GM12865 (cell line): ENCODE results near the gene STEAP4.

ENCODE experiments used
- DNase-seq: peaks from one replicate; pipeline ENCODE4 v3.0.0; 2010; ENCODE audit warnings: low read depth
- H3K4me3 ChIP-seq: 2 replicates; pipeline ENCODE4 v1.5.1; 2011; ENCODE audit warnings: mild to moderate bottlenecking, low read depth, low read length, control low read depth
- CTCF ChIP-seq: IDR thresholded peaks from 2 replicates; pipeline ENCODE4 v1.5.1; 2011; ENCODE audit warnings: low read length, control low read depth, low read depth, inconsistent platforms; ENCODE audit not compliant: insufficient read depth; ENCODE audit errors: missing control alignments

STEAP4 gene

GRCh38 chr7:88229302-88229995, 77.2 kb downstream of the STEAP4 start:
- DNase-seq: no peak
- TF ChIP-seq CTCF: no peak

GRCh38 chr7:88226886-88227516, 79.7 kb downstream of the STEAP4 start:
- H3K4me3 ChIP-seq: no peak overlapping the region
- no peak for TF ChIP-seq CTCF
- no peak for DNase-seq

More at GRCh38 chr7:88229302-88229995, 77.2 kb downstream of the STEAP4 start:
- no peak overlapping the region for H3K4me3 ChIP-seq

GRCh38 chr7:88226201-88226600, 80.5 kb downstream of the STEAP4 start:
- no peak for TF ChIP-seq CTCF
- DNase-seq: no peak

GRCh38 chr7:88224601-88225275, 82.0 kb downstream of the STEAP4 start:
- DNase-seq: no peak
- no peak for TF ChIP-seq CTCF
- H3K4me3 ChIP-seq: no peak overlapping the region

More at GRCh38 chr7:88226201-88226600, 80.5 kb downstream of the STEAP4 start:
- H3K4me3 ChIP-seq: no peak overlapping the region

DNA sequence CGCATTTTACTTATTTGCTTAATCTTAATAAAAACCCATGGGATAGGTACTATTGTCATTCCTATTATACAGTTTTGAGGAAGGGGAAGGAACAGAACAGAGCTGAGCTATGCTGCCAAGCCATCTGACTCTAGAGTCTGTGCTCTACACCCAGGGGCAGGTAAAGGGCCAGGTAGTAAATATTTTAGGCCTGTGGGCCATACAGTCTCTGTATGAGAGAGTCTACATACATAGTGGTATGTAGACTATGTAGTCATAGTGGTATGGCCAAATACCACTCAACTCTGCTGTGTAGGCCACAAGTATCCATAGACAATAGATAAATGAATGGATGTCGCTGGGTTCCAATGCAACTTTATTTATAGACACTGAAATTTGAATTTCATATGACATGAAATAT, 83.4 kb downstream of the STEAP4 start:
- TF ChIP-seq CTCF: no peak
- DNase-seq: no peak
- H3K4me3 ChIP-seq: no peak overlapping the region
